Activated naive CD4-positive, alpha-beta T cell treated with anti-CD3 and anti-CD28 coated beads, Interleukin-2, amount 50 U/mL, for 16 hours (primary cell): ENCODE data around the gene POFUT1.
"Not testable (repeated sequence)": the region's sequence is repeated elsewhere in the genome, so short reads cannot be mapped to it uniquely, and the experiment has no call there.

Experiments
- DNase-seq: peaks from one replicate; pipeline ENCODE4 v3.0.0-alpha.2; 2020

The POFUT1 gene

DNA sequence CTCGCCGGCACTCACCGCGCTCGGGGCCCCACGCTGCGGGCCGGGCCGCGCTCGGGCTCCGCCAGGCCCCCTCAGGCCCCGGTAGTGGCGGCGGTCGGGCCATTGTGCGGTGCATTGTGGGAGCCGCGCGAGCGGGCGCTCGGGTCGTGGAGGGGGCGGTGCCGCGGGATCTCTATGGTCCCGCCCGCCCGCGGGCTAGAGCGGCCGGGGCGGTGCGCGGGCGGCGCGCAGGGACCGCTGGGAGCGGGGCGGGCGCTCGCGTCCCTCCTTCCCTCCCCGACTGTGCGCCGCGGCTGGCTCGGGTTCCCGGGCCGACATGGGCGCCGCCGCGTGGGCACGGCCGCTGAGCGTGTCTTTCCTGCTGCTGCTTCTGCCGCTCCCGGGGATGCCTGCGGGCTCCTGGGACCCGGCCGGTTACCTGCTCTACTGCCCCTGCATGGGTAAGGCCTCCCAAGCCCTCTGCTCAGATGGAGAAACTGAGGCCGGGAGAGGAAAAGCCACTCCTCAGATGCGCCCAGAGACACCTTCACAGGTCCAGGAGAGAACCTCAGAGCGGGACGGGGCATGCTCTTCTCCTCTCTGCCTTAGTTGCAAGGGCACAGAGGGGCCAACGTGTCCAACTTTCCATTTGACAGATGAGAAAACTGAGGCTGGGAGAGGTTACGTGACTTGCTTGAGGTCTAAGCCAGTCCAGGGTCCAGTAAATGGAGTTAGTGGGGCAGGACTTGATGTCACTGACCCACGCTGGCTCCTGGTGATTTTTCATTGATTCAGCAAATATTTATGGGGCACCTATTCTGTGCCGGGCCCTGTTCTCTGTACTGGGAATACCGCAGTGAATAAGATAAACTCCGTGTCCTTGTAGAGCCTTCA lies at the start of gene POFUT1, which contains the start of gene PLAGL2:
TSS of gene POFUT1 (plus strand) at position 255 of the 873 bp plus-strand sequence. CDS start at position 317, 62 bp downstream.
TSS of gene PLAGL2 (minus strand) at position 118 of the 873 bp plus-strand sequence. CDS start 5,565 bp downstream, outside the sequence.
- peak; percentile 93 for DNase-seq

DNA sequence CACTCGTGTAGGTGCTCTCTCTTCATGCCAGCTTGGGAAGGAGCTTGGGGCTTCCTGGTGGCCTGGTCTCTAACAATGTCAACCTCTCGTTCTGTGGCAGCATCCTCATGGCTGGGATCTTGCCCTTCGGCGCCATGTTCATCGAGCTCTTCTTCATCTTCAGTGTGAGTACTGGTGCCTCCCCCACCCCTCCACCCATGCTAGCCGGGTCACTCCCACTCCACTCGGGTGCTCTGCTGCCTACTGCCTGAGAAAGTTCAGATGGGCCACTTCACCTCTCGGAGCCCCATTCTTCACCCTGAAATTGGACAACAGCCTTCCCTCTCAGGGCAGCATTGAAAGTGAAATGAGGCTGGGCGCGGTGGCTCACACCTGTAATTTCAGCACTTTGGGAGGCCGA lies 49.3 kb upstream of the POFUT1 start:
- DNase-seq: no peak

DNA sequence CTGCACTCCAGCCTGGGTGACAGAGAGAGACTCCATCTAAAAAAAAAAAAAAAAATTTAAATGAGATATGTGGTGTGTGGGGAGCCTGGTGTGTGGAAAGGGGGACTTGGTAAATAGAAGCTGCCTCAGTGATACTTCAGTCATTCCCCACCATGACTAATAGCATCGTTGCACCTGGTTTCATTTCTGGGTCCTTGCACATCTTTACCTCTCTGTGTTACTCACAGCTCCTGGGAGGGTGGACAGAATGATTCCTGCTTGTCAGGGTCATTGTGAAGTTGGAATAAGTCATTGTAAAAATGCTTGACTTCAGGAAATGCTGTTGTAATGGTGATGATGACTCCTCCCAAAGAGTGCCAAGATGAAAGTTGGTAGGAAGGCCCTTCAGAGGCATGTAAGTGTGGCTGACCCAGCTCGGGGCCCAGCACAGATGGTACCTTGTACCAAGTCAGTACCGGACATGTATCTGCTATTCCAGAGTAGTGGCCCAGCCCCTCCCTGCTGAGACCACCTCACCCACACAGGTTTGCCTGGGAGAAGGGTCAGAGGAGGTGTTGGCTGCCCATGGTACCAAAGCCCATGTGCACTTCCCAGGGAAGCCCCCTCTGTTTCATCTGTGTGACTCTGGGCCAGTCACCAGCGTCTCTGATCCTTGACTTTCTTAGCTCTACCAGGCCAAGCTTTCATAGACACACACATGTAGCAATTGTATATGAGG lies 48.6 kb upstream of the POFUT1 start:
- DNase-seq: no peak

DNA sequence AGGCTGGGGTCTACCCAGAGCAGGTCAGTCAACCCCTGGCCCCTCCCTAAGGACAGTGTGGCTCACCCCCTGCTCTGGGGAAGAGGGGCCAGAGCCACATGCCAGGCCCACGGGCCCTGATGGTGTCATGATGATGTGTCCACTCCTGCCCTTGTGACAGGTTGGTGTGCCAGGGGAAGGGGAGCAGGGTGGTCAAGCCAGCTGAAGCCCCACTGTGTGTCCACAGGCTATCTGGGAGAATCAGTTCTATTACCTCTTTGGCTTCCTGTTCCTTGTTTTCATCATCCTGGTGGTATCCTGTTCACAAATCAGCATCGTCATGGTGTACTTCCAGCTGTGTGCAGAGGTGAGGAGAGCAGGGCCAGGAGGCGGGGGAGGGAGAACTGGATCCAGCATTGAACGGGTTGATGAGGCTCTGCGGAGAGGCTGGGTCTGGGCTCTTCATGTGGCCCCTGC lies 47.9 kb upstream of the POFUT1 start:
- no peak for DNase-seq

DNA sequence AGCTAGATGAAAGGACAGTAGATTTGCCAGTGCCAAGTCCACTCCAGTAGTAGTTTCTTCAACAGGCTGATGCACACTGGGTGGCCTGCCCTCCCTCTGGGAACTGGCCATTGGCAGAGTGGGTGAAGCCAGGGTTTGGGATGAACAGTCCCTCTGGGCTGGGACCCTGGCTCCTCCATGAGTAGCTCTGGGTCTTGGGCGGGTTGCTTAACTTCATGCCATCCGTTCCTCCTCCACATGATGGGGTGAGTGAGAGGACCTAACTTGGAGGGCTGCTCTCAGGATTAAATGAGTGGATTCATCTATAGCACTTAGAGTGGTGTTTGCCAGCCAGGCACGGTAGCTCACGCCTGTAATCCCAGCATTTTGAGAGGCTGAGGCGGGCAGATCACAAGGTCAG lies 47.3 kb upstream of the POFUT1 start:
- DNase-seq: no peak

DNA sequence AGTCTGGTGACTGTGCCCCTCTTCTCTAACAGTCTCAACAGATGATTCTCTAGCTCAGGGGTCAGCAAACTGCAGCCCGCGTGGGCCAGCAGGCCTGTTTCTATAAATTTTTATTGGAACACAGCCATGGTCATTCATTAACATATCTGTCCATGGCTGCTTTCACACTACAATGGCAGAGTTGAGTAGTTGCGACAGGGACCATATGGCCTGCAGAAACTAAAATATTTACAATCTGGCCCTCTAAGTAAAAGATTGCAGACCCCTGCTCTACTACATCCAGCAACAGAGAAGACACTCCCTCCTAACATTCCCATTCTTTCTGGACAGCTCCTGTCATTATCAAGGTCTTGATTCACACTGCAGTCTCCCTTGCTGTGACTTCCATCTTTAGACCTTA lies 45.3 kb upstream of the POFUT1 start:
- no peak for DNase-seq

DNA sequence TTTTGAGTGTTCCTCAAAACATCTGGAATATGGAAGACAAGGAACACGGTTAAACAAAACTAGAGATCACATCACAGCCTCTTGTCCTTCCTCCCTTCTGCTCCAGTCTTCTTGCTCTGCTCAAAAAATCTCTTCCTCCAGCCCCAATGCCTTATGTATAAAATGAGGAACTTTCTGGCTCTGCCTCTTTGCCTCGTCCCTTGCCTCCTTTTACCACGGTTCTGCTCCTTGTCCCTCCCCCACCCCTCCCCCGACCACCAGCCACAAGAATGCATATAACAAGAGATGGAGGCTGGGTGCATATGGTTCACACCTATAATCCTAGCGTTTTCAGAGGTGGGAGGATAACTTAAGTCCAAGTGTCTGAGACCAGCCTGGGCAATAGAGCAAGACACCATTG lies 43.7 kb upstream of the POFUT1 start:
- no peak for DNase-seq

DNA sequence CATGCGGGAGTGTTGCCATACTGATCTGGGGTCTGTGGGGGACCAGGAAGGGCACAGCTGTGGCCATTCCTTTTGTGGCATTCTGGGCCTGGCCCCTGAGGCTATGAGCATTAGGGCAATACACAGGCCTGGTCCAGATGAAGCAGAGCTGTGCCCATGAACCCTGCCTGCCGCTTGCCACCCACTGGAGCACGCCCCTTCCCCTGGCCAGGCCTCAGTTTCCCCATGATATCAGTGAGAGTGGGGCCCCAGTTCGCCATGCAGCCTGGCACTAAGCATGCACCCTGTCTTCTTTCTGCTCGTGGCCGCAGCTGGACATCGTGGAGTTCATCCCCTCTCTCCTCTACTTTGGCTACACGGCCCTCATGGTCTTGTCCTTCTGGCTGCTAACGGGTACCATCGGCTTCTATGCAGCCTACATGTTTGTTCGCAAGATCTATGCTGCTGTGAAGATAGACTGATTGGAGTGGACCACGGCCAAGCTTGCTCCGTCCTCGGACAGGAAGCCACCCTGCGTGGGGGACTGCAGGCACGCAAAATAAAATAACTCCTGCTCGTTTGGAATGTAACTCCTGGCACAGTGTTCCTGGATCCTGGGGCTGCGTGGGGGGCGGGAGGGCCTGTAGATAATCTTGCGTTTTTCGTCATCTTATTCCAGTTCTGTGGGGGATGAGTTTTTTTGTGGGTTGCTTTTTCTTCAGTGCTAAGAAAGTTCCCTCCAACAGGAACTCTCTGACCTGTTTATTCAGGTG lies 42.5 kb upstream of the POFUT1 start:
- DNase-seq: no peak

DNA sequence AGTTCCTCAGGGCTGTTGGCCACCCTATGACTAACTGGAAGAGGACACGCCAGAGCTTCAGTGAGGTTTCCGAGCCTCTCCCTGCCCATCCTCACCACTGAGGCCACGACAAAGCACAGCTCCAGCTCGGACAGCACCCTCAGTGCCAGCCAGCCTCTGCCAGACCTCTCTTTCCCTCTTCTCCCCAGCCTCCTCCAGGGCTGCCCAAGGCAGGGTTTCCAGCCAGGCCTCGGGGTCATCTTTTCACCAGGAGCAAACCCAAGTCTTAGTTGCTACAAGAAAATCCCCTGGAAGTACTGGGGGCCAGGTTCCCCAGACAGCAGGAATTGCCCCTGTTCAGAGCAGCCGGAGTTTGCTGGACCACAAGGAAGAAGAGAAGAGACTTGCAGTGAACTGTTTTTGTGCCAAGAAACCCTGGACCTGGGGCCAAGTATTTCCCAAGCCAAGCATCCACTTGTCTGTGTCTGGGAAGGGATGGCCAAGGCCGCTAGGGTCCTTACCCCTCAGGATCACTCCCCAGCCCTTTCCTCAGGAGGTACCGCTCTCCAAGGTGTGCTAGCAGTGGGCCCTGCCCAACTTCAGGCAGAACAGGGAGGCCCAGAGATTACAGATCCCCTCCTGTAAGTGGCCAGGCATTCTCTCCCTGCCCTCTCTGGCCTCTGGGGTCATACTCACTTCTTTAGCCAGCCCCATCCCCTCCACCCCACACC lies 41.7 kb upstream of the POFUT1 start:
- DNase-seq: no peak

DNA sequence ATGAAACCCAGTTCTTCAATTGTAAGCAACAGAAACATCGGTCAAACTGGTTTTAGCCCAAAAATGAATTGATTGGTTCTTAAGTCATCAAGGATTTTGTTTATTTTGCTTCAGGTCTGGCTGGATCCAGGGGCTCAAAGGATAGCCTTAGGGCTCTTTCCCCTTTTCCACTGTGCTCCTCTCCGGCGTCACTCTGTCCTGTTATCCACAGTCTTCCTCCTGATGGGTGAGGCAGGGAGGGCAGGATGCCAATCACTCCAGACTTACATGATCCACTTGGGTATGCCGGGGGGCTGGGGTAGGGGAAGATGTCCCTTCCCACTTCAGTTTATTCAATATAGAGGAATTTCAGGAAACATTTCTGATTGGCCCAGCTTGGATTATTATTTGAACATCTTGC lies 40.1 kb upstream of the POFUT1 start:
- DNase-seq: no peak

DNA sequence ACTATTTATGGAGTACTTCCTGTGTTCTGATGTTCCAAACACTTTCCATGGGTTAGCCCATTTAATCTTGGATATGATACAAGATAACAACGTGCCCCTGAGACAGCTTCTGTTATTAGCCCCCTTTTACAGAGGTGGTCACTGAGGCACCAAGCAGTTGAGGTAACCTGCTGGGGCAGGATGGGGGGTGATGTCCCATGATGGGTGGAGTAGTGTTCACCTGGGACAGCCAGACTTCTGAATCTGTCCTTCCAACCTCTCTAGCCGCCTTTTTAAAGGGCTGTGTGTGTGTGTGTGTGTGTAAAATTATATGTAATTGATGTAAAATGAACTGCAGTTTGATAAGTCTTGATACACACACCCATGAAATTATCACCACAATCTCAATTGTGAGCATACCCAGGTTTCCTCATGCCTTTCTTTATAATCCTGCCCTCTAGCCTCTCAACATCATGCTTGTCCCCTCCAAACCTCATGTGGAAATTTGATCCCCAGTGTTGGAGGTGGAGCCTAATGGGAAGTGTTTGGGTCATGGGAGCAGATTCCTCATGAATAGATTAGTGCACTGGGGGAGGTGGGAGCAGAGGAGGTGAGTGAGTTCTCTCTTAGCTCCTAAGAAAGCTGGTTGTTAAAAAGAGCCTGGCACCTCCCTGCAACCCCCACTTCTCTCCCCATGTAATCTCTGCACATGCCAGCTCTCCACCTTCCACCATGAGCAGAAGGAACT lies 39.3 kb upstream of the POFUT1 start:
- DNase-seq: no peak

DNA sequence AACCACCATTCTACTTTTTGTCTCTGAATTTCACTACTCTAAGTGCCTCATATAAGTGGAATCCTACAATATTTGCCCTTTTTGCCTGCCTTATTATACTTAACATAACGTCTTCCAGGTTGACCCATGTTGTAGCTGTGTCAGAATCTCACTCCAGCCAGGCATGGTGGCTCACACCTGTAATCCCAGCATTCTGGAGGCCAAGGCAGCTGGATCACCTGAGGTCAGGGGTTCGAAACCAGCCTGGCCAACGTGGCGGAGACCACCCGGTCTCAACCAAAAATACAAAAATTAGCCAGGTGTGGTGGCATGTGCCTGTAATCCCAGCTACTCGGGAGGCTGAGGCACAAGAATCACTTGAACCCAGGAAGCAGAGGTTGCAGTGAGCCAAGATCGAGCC lies 30.0 kb upstream of the POFUT1 start:
- DNase-seq: not testable (repeated sequence)

DNA sequence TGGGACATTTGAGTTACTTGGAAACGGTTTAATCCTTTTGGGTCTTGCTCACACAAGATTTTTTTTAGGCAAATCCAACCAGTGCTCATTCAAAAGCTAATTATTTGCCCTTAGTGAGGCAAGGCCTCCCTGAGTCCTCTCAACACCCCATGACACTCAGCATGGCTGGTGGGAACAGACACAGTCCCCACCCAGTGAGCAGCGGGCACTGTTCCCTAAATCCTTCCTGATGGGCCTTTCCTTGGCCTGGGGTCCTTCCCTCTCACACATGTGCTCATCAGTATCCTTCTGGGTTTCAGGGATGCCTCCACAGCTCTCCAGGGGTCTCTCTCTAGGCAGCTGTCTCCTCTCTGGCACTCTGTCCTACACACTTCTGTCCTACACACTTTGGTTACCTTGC lies 28.2 kb upstream of the POFUT1 start:
- no peak for DNase-seq

DNA sequence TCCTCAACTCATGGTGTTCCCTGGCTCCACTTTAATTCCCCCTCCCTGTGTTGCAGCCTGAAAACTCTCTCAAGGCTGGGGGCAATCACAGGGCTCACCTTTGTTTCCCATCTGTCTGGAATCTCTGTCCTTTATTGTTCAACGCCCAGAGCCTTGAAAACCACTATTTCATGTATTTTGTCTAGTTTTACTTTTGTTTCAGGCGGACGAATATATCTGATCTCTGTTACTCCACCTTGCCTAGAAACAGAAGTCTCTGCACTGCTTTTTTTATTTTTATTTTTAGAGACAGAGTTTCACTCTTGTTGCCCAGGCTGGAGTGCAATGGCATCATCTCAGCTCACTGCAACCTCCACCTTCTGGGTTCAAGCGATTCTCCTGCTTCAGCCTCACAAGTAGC lies 27.7 kb upstream of the POFUT1 start:
- DNase-seq: no peak

DNA sequence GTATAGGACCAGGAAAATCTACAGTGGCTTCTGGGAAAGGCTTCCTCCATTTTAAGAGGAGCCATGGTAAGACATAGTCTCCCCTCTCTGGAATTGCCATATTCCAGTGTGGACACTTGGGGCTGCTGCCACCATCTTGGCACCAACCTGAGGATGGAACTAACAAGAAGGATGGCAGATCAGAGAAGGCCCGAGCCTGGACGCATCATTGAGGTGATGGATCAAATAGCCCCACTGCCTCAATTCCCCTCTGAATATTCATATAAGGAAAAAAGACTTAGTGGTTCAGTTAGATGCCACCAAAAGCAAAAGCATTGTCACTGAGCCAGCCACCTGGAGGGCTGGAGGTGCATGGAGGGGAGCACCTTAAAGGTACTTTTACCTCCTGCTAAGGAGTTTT lies 26.1 kb upstream of the POFUT1 start:
- DNase-seq: no peak

DNA sequence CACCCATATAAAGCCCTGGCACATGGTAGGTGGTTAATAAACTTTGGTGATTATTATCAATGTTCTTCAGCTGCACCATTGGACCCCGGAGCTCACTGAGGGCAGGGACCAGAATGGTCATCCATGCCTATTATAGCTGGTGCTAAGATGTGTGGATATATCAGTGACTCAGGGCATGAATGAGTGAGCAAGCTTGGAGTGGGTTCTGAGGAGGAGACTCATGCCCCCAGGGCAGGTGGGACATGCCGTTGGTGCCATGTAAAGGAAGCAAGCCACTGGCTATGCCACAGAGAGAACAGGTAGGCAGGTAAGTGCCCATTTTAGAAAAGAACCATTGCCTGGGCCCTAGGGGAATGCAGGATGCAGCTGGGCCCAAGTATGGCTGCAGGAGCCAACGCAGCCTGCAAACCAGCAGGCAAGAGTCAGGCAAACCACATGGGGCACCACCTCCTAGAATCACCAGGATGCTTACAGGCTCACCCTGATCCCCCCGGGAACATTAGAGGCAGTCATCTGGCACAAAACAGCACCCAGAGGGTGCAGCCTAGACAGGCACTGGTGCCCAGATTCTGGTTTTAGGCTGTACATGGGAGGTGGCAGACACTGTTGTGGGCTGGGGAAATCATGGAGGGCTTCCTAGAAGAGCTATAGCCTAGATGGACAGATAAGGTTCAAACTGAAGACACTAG lies 23.6 kb upstream of the POFUT1 start:
- DNase-seq: no peak

DNA sequence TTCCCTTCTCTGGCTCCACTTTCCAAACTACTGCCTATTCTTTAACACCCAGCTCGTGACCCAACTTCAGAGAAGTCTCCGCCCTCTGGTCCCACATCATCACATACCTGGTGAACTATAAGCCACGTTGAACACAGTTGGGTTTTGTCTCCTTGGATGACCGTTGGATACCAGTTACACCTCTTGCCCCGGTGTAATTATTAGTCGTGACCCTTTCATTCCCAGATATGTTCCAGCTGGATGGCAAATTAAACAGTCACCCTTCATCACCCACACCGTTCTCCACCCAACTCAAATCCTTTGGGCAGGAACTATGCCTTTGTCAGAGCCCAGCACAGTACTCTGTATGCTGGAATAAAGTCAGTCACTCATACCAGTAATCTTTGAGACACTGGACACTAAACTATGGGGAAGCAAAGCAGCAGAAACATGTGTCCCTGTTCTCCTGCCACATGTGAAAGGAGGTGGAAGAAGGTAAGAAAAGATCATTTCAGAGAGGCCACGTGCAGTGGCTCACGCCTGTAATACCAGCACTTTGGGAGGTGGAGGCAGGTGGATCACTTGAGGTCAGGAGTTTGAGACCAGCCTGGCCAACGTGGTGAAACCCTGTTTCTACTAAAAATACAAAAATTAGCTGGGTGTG lies 22.6 kb upstream of the POFUT1 start:
- DNase-seq: no peak

DNA sequence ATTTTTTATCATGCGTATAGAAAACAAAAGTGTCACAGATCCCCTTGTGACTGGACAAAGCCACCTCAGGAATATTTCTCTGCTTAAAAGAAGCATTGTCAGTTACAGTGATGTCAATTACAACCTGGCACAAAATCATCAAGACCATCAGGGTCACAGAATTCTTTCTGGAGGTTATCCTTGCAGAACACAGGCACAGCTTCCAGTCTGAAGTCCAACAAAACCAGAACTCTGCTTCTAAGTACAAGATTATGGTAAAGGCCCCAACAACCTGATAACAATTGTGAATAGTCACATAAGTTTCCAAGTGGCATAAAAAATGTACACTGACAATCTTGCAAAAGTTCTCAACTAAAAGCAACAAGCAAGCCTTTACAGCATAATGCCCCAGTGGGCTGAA lies 21.2 kb upstream of the POFUT1 start:
- DNase-seq: no peak

DNA sequence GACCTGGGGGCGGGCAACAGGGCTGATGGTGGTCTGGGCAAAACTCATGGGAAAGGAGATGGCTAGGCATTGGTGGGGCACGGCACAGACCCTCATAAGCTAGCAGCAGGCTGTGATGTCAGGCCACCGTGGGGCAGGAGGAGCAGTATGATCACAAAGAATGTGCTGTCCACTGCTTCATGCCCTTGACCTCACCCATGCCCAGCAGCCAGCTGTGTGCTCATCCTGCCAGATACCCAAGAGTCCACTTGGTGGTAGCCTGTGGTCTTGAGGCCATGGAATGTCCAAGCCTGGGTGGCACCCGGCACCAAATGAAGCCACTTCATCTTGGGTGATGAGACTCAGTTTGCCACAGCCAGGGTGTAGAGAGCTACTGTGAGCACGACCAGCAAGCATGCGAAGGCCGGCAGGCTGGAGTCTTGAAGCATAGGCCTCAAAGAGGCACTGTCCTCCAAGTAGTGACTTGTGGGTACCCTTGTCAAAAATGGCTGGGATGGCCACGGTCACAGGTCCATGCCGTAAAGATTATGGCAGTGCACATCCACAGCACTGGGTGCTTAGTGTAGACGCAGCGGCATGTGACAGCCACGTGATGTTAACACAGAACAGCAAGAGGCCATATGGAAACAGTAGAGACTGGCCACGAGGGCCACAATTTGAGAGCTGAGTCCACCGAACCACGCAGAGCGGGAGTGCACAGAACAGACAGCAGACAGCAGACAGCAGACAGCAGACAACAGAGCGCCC lies 19.1 kb upstream of the POFUT1 start:
- DNase-seq: no peak

DNA sequence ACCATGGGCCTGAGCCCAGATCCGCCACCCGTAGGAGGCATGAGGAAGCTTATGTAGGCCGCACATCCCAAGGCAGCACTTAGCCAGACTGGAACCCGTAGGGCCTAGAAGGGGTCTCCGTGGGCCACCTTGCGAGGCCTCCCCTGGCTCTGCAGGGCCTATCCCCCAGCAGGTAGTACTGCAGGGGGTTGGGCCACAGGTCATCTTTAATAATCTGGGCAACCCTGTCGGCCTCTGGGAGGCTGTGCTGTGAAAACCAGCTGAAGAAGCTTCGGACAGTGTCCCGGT lies 18.6 kb upstream of the POFUT1 start:
- no peak for DNase-seq
